ENCODE data around the gene FAM240A.
"Not testable (repeated sequence)": the region's sequence is repeated elsewhere in the genome, so short reads cannot be mapped to it uniquely, and the experiment has no call there.

Gene FAM240A

GRCh38 chr3:46612324-46612723 is at the start of gene FAM240A:
Gene FAM240A (plus strand): TSS chr3:46612525. CDS start chr3:46612684, 159 bp downstream.
- DNase-seq, result no peak

GRCh38 chr3:46564190-46565021 is 47.9 kb upstream of the FAM240A start:
- no peak for DNase-seq

GRCh38 chr3:46565077-46565476 is 47.2 kb upstream of the FAM240A start:
- no peak for DNase-seq

DNA sequence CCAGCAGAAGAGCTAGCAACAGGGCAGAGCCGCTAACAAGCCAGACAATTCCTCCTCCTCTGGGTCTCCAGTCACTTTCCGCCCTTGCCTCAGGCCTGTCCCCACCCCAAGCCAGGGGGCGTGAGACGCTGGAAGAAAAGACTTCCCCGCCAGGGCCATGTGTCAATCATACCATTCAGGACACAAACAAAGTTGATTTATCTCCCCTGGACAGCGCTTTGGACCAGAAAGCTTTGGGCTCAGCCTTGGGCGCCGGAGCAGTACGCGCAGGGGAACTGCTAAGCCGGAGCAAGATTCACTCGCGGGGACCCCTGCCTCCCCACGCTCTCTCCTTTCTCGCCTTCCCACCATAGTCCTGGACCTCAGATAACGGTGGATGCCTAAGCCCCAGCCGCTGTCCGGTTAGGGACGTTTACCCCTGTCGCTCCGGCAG is 46.7 kb upstream of the FAM240A start:
- no peak for DNase-seq

GRCh38 chr3:46566040-46566641 is 46.2 kb upstream of the FAM240A start, which contains the start of gene LRRC2:
Gene LRRC2 (minus strand): TSS chr3:46566302. CDS start chr3:46551591, 14,711 bp downstream.
- no peak for DNase-seq

DNA sequence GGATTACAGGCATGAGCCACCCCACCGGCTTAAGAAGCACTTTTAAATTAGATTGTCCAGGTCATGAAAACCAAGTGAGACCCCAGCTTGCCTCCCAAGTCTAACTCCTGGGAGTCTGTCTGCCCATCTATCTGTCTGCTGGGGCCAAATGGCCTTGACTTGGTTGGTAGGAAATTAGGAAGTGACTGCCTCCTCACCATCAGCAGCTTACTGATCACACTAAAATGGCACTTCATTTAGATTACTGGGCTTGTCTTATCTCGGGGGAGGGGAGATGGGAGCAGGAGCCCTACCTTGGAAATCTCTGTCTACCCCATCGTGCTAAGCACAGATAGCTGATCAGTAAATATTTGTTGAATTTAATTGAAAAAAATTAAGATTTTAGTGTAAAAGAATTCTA is 40.6 kb upstream of the FAM240A start:
- no peak for DNase-seq

- no peak for DNase-seq
Measured at GRCh38 chr3:46573701-46574100, 38.6 kb upstream of the FAM240A start.

- DNase-seq, result no peak
Measured at GRCh38 chr3:46574243-46574646, 38.1 kb upstream of the FAM240A start.

GRCh38 chr3:46574881-46575576 is 37.3 kb upstream of the FAM240A start:
- no peak for DNase-seq

DNA sequence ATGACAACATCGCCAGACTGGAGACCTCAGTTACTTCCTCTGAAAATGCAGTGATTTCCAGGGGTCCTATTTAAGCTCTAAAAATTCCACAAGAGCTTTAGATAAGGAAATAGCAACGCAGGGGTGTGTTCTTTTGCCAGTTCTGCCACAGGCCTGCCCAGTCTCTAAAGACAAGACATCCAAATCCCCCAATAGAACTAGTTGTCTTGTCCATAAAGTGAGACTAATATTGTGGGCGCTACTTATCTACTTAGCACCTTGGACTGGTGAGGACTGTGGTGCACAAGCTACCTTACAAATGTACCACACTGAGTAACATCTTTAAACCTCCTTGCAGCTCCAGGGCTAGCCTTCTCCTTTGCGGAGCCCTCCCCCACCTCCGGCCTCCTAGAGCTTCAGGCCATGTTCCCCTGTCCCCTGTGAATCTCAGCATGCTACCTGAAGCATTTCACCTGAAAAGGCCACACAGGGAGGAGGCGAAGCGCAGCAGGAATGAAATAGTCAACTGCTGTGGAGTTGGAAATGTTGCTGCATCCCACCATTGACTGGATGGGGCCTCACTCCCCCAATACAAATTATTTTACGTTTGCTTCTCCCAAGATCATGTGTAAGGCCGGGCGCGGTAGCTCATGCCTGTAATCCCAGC is 36.6 kb upstream of the FAM240A start:
- no peak for DNase-seq

- DNase-seq, result no peak
Measured at GRCh38 chr3:46576386-46576785, 35.9 kb upstream of the FAM240A start.

- DNase-seq, result no peak
Measured at GRCh38 chr3:46576879-46577278, 35.4 kb upstream of the FAM240A start.

DNA sequence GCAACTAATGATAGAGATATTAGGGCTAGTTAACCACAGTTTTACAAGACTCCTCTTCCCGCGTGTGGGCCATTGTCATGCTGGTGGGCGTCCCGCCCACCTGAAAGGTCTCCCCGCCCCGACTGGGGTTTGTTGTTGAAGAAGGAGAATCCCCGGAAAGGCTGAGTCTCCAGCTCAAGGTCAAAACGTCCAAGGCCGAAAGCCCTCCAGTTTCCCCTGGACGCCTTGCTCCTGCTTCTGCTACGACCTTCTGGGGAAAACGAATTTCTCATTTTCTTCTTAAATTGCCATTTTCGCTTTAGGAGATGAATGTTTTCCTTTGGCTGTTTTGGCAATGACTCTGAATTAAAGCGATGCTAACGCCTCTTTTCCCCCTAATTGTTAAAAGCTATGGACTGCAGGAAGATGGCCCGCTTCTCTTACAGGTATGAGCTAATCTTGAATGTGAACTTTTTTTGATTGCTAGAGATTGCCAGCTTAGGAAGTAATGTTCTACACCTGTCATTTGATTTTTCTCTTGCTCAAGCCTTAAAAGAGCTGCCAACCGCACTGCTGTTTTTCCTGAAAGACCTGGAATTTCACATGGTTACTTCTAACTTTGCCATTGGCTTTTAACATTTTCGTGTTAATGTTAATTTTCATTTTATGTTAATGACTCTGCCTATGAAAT is 34.6 kb upstream of the FAM240A start:
- DNase-seq, result not testable (repeated sequence)

- DNase-seq, result no peak
Measured at GRCh38 chr3:46578973-46579755, 33.2 kb upstream of the FAM240A start.

DNA sequence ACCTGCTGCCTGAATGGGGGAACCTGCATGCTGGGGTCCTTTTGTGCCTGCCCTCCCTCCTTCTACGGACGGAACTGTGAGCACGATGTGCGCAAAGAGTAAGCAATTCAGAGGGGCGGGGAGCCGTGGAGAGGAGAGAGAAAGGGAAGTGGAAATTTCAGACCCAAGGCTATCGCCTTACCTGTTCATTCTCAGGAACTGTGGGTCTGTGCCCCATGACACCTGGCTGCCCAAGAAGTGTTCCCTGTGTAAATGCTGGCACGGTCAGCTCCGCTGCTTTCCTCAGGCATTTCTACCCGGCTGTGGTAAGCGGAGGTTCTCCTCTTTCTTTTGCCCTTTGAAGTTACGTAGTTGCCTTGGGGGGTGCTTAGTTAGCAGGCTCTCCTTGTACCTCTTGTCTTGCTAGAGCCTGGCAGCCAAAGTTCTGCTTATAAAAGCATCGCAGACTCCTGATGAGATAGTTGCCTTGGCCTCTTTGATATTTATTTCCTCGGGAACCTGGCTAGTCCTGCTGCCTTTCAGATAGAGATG is 32.5 kb upstream of the FAM240A start:
- no peak for DNase-seq

- DNase-seq, result no peak
Measured at GRCh38 chr3:46580675-46581074, 31.6 kb upstream of the FAM240A start.

- DNase-seq, result no peak
Measured at GRCh38 chr3:46584598-46585467, 27.5 kb upstream of the FAM240A start.

- no peak for DNase-seq
Measured at GRCh38 chr3:46585799-46586693, 26.3 kb upstream of the FAM240A start.

DNA sequence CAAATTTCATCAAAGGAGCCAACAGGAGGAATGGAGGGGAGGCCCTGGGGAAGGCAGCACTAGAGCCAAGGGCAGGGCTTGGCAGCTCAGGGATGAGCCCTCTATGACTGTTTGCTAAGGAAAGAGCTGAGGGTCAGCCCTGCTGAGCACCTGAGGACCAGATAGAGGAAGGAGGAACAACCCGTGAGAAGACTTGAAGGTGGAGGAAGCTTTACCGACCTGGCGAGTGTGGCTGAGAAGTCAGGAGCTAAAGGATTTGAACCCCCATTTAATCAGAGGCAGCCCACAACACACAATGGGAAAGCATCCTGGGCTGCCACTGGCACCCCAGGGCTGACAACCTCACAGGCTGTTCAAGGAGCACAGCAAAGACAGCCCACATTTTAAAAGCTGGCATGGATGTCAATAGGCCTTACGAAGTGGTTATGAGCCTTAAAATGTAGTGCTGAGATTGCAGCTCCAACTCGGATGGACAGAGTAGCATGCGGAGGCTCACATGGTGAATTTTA is 25.5 kb upstream of the FAM240A start:
- DNase-seq, result no peak
